HT-29 (cell line): Measurements from ENCODE around the gene MZT2A. TPM values are rescaled to one million over a fixed set of nuclear protein-coding genes. Genes with fewer than 3 reads are reported as not detected.
A peak's percentile ranks its signal among the peaks of the same experiment; 100 is the strongest.
"Not testable (repeated sequence)": the region's sequence is repeated elsewhere in the genome, so short reads cannot be mapped to it uniquely, and the experiment has no call there.

Experiments
- DNase-seq: peaks from one replicate; pipeline ENCODE4 v3.0.0-alpha.2; 2015; ENCODE audit warnings: low spot score
- total RNA-seq: library from RNA; depleted of rRNA; stranded (reverse); fragments of >200 nt; shearing (Covaris generic); gene quantifications from 2 replicates; pipeline ENCODE4 v1.2.3, GENCODE V29; 2014; rRNA removed

MZT2A gene, protein sequence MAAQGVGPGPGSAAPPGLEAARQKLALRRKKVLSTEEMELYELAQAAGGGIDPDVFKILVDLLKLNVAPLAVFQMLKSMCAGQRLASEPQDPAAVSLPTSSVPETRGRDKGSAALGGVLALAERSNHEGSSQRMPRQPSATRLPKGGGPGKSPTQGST
- total RNA-seq = 324 and 390 TPM in 2 replicates

DNA sequence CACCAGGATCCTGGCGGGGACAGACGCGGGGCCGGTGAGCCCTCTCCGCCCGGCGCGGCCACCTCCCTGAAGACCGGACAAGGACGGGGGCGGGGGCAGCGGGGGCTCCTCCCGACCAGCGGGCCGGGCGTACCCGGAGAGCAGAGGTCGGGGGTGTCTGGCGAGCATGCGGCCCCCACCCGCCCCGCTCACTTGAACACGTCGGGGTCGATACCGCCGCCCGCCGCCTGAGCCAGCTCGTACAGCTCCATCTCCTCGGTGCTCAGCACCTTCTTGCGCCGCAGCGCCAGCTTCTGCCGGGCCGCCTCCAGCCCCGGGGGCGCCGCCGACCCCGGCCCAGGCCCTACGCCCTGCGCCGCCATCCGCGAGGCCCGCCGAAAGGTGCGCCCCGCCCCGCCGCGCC lies at the start of gene MZT2A:
TSS of gene MZT2A (minus strand) at position 383 of the 403 bp plus-strand sequence. CDS start at position 362, 21 bp downstream.
- not testable (repeated sequence) for DNase-seq

DNA sequence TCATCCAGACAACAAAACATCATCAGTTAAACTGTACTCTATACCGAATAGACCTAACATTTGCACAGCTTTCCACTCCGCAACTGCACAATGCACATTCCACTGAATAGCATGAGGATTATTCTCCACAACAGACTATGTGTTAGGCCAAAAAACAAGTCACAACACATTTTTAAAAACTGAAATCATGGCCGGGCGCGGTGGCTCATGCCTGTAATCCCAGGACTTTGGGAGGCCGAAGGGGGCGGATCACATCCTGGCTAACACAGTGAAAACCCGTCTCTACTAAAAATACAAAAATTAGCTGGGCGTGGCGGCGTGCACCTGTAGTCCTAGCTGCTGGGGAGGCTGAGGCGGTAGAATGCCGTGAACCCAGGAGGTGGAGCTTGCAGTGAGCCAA lies 46.7 kb upstream of the MZT2A start:
- DNase-seq = not testable (repeated sequence)

DNA sequence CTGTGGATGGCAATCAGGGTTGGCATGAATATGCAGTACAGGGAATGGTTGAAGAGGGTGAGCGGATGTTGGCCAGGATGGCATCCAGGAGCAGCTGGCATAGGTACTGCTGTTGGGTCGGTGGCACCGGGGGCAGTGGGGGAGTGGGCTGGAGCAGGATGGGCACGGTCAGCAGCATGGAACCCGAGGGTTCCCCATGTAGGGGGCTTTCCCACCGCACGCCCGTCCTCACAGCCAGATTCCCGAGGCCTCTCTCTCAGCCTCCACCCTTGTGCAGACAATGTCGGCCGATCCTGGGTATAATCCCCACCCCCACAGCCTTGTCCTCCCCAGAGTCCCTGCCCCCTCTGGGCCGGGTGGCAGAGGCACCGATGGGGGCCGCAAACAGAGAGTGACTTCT lies 44.6 kb upstream of the MZT2A start:
- not testable (repeated sequence) for DNase-seq

DNA sequence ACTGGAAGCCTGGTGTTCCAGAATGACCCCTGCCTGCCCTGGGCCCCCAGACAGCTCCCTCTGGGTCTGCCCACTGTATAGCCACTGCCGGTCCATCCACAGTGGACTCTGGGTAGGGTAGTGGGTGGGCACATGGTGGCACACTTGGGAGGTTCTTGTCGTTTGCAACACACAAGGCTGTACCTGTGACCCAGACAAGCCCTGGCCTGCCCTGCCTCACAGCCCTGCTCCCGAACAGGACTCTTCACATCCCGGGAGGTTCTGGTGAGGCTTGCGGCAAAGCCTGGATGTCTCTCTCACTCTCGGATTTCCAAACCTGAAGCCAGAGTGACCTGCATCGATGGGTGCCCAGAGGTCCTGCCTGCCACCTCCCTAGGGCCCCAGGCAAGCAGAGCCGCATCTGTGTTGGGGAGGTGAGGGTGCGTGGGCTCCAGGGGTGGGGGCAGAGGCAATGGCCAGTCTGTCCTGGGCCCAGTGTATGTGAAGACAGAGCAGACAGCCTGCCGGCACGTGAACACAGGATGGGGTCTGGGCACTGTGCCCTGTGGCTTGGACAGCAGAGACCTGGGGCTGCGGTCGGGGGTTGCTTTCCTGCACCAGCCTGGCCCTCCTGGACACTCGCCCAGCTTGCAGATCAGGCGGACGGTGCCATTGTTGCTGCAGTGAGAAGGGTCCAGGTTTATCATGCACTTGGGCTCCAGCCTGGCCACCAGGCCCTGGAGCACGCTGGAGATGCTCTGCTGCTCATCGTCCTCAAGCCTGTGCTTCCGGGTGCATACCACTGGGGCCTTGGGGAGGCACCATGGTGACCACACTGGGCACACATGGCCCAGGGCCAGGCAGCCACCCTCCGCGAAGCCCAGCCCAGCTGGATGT lies 44.0 kb upstream of the MZT2A start:
- DNase-seq = not testable (repeated sequence)

DNA sequence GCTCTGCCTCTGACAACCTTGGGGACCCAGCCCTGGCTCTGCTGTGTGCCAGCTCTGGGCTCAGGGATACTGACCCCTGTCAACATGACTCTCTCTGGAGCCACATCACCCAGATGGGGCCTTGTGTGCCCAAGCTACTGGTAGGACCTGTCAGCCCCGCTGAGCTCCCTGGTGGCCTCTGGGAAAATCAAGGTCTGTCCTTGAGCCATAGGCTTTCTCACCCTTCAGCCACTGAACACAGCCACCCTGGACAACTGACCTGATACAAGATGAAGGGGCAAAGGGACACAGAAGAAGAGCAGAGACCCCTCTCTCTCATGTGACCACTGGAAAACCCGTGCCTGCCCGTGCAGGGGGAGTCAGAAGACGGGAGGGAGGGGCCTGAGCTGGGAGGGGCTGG lies 43.3 kb upstream of the MZT2A start:
- DNase-seq = no peak

DNA sequence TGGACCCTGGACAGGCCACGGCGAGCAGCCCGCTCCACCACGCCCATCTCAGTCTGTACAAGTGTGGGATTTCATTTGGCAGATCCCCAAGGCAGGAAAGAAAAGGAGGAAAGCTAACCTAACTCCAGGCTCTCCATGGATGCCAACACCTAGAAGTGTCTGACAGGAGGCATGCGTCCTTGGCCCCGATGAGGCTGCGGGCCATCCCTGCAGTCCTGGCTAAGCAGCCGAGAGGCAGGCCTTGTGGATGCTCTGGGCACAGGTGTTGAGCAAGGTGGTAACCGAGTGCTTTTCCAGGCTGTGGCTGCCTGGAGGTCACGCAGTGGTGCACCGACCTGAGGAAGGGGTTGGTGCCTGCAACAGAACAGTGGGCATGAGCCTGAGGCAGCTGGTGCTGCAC lies 42.8 kb upstream of the MZT2A start:
- DNase-seq = not testable (repeated sequence)

DNA sequence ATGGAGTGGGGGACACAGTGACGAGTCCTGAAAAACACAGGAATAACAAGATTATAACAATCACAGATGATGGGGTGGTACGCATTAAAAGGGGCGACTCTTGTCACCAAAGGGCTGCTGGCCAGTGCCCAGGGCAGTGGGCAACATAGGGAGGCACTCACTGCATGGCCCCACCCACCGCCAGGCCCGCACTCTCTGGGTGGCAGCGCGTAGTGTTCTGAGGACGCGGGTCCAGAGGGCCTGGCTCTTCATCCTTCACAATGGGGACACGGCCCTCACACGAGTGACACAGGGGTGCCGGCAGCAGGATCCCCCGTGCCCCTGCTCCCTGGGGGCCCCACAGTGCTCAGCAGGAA lies 42.1 kb upstream of the MZT2A start:
- DNase-seq = not testable (repeated sequence)

DNA sequence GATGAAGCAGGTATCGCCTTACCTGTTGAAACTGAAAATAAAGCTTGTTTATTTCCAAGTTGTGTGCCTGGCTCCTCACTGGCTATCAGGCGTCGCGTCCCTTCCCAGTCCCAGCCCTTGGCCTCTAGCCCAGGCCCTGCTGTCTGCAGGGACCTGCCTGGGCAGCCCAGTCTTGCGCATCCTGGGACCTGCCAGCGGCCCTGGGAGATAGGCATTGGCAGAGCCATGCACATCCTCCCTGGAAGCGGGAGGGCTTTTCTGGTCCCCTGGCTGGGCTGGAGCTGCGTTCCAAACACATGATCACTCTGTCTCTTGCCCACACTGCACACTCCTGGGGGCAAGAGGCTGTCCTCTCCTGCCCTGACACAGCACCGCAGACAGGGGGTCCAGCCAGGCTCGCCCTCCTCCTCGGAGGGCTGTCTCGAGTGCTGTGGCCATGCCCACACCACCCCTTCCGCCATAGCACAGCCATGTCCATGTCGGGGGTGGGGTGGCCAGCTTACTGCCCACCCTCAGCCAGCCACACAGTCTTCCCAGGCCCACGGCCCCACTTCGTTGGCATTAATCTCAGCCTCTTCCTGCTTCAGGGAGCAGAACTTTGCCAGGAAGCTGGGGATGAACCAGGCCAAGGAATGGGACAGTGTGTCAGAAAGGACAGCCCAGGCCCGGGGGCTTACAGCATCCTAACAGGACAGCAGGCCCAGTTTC lies 41.6 kb upstream of the MZT2A start:
- DNase-seq = not testable (repeated sequence)

DNA sequence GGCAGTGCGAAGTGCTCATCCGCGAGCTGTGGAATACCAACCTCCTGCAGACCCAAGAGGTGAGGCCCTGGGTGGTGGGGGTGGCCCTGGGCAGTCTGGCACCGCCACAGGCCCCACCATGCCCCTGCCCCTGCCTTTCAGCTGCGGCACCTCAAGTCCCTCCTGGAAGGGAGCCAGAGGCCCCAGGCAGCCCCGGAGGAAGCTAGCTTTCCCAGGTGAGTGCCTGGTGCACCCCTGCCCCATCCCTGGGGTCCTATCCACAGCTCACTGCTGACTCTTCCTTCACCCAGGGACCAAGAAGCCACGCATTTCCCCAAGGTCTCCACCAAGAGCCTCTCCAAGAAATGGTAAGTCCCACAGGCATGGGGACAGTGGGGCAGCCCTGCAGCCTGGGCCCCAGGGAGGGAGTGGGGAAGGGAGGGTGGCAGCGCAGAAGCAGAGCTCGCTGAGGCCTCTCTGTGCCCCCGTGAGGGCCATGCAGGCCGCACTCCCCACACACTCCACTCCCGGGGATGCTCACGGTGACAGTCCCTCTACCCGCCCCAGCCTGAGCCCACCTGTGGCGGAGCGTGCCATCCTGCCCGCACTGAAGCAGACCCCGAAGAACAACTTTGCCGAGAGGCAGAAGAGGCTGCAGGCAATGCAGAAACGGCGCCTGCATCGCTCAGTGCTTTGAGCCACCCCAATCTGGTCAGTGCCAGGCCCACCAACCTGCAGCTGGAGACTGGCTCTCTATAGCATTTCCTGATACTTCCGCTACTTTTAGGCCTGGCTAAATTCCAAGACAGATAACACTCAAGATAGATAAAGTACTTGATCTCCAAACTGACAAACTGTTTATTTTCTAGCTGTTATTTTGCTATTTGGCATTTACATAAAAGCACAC lies 40.8 kb upstream of the MZT2A start:
- DNase-seq = not testable (repeated sequence)

DNA sequence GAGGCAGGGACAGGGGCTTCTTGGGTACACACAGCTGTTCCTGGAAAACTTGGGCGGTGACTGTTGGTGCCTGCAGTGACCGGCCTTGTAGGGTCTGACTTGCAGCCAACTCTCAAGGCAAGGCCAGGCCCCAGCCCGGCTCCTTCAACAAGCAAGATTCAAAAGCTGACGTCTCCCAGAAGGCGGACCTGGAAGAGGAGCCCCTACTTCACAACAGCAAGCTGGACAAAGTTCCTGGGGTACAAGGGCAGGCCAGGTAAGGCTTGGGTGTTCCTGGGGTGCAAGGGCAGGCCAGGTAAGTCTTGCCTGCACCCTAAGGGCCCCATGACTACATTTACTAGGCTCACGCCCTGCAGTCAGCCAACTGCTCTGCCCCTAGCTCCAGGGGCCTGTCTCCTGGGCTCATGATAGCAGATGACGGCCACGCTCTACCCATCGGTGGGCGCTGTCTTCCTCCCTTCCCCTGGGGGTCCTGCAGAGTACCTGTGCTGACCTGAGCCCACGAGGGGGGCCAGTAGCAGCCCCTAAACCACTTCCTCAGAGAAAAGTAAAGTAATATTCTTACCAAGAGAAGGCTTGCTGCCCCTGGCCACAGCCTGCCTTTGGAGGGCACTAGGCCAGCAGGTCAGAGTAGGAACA lies 39.5 kb upstream of the MZT2A start:
- not testable (repeated sequence) for DNase-seq

DNA sequence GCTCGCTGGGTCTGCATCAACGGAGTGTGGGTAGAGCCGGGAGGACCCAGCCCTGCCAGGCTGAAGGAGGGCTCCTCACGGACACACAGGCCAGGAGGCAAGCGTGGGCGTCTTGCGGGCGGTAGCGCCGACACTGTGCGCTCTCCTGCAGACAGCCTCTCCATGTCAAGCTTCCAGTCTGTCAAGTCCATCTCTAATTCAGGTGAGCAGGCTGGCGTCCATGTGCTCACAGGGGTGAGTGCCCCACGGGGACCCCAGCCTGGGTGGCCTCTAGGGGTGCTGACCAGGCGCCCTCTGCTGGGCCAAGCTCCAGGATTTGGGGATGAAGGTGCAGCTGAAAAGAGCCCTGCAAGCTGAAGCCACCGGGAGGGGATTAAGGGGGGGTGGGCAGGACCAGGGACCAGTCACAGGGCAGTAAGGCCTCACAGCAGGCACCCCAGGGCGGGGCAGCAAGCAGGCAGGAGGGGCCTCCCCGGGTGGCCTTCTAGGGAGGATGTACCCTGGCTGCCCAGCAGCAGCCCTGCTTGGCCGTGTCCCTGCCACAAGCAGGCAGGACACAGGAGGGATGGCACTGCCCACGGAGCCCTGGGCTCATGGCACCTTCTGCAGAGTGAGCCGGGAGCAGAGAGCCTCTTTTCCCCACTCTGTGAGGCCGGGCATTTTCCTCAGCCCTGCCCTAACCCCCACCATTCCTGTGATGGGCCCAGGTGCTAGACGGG lies 38.6 kb upstream of the MZT2A start:
- not testable (repeated sequence) for DNase-seq

DNA sequence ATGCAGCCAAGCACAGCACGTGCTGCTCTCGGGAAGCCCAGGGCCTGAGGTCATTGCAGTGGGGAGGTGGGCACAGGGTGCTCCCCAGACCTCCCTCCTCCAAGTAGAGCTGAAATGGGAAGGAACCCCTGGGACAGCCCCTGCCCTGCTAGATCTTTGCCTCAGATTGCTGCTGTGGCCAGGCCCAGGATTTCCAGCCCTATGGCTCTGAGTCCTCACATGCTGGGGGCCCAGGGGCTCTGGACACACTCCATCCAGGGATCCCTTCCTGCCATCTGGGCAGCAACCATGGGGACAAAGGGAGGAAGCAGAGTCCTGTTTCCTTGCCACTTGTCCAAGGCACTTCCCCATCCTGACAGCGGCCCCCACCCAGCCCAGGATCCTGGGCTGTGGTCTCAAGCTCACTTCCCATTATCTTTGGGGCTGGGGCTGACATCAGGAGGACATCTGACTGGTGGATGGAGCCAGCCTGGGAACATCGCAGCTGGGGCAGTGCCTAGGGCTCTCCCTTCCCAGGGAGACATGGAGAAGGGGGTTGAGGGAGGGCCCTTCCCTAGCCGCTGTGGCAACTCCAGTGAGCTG lies 37.8 kb upstream of the MZT2A start:
- DNase-seq = not testable (repeated sequence)

DNA sequence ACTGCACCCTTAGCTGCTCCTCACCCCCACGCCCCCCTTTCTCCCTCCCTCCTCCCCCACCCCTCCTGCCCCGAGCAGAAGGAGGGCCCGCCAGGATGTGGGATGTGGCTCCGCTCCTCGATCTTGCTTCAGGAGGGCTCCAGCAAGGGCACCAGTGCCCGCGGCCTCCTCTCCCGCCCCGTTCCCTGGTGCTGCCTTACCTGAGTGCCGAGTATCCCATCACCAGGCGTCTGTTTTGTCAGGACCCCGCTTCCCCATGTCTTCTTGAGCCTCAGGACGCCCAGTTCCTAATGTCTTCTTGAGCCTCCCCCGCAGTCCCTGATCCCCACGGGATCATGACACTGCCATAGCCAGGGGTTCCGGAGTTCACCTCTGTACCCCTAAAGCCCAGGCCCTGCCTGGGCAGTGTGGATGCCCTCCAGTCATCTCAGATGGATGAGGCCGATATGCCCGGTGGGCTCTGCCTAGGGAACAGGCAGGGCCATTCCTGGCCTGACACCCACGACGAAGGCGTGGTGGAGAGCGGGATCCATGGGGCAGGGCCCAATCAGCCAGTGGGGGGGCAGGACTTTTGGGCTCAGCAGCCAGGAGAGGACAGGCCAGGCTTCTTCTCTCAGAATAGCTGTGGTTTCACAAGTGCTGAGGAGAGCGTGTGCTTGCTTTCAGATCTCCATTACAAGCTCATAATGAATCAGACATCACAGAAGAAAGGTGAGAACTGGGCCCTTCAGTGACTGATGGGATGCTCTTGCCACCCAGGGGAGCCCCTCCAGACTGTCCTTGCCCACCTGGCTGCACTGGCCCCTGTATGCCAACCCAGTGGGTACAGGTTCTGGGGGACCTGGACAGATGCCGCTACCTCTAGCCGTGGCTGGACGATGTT lies 37.0 kb upstream of the MZT2A start:
- not testable (repeated sequence) for DNase-seq

DNA sequence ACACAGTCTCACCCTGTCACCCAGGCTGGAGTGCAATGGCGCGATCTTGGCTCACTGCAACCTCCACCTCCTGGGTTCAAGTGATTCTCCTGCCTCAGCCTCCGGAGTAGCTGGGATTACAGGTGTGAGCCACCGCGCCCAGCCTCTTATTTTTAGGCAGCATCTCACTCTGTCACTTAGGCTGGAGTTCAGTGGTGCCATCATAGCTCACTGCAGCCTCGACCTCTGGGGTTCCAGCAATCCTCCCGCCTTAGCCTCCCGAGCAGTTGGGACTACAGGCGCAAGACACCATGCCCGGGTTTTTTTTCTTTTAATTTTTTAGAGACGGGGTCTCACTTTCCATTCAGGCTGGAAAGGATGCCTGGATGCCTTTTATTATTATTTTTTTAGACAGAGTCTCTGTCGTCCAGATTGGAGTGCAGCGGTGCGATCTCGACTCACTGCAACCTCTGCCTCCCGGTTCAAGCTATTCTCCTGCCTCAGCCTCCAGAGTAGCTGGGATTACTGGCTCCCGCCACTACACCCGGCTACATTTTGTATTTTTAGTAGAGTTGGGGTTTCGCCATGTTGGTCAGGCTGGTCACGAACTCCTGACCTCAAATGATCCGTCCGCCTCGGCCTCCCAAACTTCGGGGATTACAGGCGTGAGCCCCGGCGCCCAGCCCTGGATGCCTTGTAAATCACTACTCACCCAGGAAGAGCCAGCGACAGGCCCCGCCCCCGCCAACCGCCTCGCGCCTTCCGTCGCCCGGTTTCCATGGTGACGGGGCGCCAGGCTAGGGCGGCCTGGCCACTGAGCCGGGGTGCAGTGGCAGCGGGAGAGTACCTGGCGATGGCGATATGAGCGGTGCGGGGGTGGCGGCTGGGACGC lies 35.2 kb upstream of the MZT2A start, which contains the start of gene CCDC74A:
TSS of gene CCDC74A (plus strand) at position 758 of the 871 bp plus-strand sequence. CDS start at position 841, 83 bp downstream.
- peak; percentile 66 for DNase-seq

DNA sequence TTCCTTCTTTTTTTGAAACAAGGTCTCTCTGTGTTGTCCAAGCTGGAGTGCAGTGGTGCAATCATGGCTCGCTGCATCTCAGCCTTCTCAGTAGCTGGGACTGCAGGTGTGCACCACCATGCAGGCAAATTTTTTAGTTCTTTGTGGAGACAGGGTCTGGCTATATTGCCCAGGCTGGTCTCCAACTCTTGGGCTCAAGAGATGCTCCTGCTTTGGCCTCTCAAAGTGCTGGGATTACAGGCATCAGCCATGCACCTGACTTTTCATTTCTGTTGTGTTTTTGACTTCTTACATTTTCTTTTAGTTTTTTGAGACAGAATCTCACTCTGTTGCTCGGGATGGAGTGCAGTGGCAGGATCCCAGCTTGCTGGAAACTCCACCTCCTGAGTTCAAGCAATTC lies 33.1 kb upstream of the MZT2A start:
- not testable (repeated sequence) for DNase-seq

DNA sequence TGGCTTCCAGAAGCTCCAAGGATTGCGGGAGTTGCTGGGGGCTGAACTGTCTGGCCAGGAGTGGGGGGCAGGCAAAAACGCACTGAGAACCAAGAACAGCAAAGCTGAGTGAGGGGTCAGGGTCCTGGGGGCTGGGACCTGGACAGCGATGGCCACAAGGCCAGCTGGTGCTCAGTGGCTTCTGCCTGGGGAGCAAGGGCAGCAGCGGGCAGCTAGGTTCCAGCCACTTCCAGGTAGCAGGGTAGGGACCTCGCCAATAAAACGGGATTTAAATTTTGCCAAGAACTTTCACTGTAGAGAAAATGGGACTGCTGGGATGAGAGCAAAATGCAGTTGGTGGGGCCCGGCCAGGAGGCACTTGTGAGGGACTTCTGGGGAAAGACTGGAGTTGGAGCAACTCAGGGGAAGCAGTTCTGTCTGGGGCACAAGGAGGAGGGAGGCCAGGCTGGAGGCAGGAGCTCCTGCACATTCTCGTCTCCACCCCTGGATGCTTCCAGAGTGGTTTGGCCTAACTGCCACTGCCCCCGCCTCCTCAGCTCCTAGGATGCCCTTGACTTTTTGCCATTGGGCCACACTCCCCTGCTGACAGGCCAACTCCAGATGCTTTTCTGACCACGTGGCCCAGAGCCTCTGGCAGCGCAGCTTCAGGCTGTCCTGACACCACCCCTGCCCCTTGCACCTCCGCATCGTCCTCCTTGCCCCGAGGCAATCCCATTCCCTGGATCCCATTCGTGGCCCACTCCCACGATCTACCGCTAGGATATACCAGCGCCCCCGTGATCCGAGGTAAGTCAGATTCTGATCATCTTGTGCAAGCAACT lies 30.0 kb upstream of the MZT2A start:
- no peak for DNase-seq

DNA sequence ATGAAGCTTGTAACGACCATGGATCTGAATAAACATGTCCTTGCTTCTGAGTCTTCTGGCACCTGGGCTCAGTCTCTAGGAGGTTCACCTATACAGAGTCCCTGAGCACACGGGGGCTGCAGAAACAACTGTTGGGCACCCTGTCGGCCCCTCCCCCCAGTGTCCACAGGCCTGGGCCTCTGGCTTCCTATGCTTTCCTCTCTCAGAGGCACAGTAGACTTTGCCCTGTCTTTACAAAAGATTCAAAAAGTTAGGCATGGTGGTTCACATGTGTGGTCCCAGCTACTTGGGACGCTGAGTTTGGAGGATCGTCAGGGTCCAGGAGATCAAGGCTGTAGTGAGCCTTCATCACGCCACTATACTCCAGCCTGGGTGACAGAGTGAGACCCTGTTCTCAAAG lies 29.3 kb upstream of the MZT2A start:
- DNase-seq = not testable (repeated sequence)
